Measurements from ENCODE around the gene UPP1.
"Not testable (repeated sequence)": the region's sequence is repeated elsewhere in the genome, so short reads cannot be mapped to it uniquely, and the experiment has no call there.

The UPP1 gene

GRCh38 chr7:48147690-48148089, 58.6 kb downstream of the UPP1 start:
- peaks cover 31% of the 10 kb centered on the region for H3K27me3 Mint-ChIP-seq
- not testable (repeated sequence) for H3K9me3 Mint-ChIP-seq, H3K4me3 Mint-ChIP-seq

DNA sequence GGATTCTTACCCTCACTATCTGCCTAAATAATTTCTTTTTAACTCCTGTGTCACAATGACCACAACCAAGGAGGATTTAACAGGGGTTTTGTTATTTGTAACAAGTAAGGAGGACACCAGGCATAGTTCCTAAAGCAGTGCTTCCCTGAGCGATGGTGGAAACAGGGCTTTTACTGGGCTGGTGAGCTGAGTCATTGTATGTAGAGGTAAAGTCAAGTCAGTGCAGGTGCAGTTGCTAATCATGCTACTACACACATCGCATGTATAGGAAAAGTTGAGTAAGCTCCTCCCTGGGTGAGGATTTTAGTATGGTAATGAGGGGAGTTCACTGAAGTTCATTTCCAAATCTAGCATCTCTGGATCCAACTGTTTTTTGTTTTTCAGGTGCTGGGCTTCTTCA, 59.2 kb downstream of the UPP1 start:
- Mint-ChIP-seq H3K27me3 (peaks cover 31% of the 10 kb centered on the region), H3K27ac (no peak overlapping the region), H3K36me3 (ENCODE audit: low read depth) (no peaks in the 10 kb centered on the region), H3K4me3 (no peak overlapping the region), H3K4me1 (ENCODE audit: low read depth) (no peaks in the 10 kb centered on the region), H3K9me3 (no peaks in the 10 kb centered on the region)
- DNase-seq = no peak

More at GRCh38 chr7:48147690-48148089, 58.6 kb downstream of the UPP1 start:
- H3K4me1 Mint-ChIP-seq (ENCODE audit: low read depth); H3K27ac Mint-ChIP-seq; H3K36me3 Mint-ChIP-seq (ENCODE audit: low read depth); DNase-seq: not testable (repeated sequence)

- peaks cover 3% of the 10 kb centered on the region for H3K9me3 Mint-ChIP-seq
- DNase-seq = no peak
- no peaks in the 10 kb centered on the region for H3K36me3 Mint-ChIP-seq (ENCODE audit: low read depth)
- no peak overlapping the region for H3K27ac Mint-ChIP-seq
- H3K4me1 Mint-ChIP-seq (ENCODE audit: low read depth) = no peaks in the 10 kb centered on the region
- H3K4me3 Mint-ChIP-seq = no peak overlapping the region
- peaks cover 31% of the 10 kb centered on the region for H3K27me3 Mint-ChIP-seq
Observed at GRCh38 chr7:48149058-48149457, 60.0 kb downstream of the UPP1 start.

- Mint-ChIP-seq H3K27ac (no peak overlapping the region), H3K4me1 (ENCODE audit: low read depth) (no peaks in the 10 kb centered on the region), H3K36me3 (ENCODE audit: low read depth) (no peaks in the 10 kb centered on the region), H3K27me3 (peaks cover 31% of the 10 kb centered on the region), H3K9me3 (peaks cover 3% of the 10 kb centered on the region), H3K4me3 (no peak overlapping the region)
- no peak for DNase-seq
Observed at GRCh38 chr7:48150086-48150485, 61.0 kb downstream of the UPP1 start.

- no peaks in the 10 kb centered on the region for H3K4me1 Mint-ChIP-seq (ENCODE audit: low read depth)
- H3K4me3 Mint-ChIP-seq = no peak overlapping the region
- no peaks in the 10 kb centered on the region for H3K36me3 Mint-ChIP-seq (ENCODE audit: low read depth)
- peaks cover 3% of the 10 kb centered on the region for H3K9me3 Mint-ChIP-seq
- DNase-seq = no peak
- peaks cover 21% of the 10 kb centered on the region for H3K27me3 Mint-ChIP-seq
- H3K27ac Mint-ChIP-seq = no peak overlapping the region
Observed at GRCh38 chr7:48154792-48155413, 65.8 kb downstream of the UPP1 start.

Data from activated T-cell treated with anti-CD3 and anti-CD28 coated beads, Interleukin-2, amount 50 U/mL, for 24 hours (primary cell).